NOMO-1 (cell line): Measurements from ENCODE around the gene ANKS3.

Experiments used
- DNase-seq, 2 experiments: peaks; one replicate each; lab custom pipeline; 2025; ENCODE audit not compliant: unreplicated experiment in 2 of 2; lab: John Stamatoyannopoulos, UW

Gene ANKS3

DNA sequence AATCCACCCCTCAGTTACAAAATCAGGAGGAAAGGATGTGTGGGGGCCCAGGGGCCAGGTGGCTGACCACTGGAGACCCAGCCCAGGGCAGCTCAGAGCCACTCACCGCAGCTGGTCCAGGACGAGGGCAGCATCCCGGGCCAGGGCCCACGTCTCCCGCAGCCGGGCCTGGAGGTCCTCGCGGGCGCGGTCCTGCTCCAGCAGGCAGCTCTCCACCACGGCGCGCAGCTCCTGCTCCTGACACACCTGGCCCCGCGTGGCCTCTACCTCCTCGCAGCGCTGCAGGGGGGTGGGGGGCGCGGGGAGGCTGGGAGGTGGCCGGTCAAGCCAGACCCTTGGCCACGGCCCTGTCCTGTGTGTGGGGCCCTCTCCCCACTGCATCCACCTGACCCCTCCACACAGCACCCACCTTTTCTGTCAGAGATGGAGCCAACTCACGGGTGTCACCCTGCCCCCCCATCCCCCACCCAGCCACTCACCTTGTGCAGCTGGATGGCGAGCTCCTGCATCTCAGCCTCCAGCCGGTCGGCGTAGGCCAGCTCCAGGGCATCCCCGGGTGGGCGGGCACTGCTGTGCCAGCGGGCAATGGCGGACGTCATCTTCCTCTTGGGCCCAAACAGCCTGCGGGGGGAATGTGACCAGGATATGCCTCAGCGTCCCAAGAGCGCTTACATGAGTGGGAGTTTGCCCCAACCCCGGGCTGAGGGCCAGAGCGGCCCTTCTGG lies 35.6 kb downstream of the ANKS3 start:
- no peak for DNase-seq

DNA sequence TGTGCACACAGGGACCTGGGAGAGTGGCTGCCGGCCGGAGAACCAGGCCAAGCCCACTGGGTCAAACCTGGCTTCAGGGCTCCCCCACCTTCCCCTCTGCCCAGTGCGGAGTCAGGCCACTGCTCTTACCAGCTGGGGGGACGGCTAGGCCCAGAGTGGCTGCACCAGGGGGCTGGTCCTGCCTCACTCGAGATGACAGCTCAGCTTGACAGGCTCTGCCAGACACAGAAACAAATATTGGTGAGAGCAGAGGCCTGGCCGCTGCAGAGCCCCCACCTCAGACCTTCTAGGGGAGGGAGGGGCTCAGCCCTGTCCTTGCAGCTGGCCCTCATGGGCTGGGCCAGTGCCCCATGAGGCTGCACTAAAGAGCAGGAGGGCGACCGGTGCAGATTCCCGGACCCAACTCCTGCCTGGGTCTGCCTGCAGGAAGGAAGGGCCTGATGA lies 36.2 kb downstream of the ANKS3 start:
- no peak for DNase-seq

DNA sequence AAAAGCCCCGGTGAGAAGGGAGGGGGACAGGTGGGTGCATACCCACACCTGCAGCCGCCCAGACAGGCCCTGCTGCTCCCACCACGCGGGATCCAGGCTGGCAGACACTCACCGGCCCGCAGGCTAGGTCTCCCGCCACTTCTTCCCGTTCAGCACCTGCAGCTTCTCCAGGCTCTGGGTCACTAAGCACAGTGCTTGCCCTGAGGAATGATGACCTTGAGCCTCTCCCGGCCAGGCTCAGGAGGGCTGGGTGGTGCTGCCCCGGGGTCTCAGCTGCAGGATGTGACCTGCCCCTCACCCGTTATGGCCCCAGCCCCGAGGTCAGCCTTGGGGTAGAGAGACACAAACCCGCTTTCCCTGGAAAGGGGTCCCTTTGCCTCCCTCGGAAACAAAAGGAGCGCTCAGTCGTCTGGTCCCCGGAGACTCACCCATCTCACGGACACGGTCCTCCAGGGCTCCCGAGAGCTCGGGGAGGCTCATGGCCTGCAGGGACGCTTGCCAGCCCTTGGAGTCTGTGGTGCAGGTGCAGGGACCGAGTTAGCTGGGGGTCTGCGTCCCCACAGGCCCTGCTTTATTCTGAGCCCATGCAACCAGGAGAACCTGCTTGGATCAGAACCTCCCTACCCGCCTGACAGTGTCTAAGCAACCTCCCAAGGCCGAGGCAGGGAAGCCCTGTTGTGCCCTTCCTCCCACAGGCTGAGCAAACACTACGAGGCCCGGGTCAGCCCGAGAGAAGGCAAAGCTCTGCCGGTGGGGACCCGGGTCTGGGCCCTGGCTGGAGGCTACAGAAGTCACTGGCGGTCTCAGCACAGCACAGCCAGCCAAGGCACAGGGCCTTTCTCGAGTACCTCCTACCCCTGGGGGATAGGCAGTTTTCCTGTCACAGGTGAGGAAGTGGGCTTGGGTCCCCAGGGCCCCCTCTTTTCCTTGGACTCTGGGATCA lies 36.9 kb downstream of the ANKS3 start:
- DNase-seq = no peak

DNA sequence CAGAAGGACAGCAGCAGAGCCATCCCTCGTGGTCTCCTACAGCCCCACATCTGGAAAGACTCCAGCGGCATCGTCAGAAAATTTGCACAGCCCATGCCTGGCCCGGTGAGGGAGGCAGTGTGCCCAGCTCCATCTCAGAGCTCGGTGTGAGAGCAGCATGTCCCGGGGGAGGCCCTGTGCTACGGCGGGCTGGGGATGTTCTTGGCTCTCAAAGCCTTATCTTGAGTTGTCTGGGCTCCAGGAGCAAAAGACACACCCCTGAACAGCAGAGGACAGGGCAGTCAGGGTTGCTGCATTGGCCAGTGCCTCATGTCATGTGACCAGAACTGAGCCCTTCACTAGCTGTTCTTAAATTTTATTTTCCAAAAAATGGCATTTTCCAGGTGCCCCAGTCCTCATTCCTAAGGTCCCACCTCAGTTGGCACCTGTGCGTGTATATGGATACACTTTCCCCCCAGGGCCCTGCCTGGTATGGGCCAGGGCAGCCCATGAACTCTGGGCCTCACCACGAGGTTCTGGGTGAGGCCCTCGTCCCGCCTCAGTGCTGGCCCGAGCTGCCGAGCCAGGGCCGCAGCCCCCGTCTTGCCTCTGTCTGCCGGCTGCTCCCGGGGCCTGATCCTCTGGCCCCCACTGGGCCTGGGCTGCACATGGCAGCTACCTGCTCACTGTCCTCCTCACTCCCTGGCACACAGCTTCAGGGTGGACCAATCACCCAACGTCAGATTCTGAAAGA lies 37.7 kb downstream of the ANKS3 start:
- DNase-seq = no peak

DNA sequence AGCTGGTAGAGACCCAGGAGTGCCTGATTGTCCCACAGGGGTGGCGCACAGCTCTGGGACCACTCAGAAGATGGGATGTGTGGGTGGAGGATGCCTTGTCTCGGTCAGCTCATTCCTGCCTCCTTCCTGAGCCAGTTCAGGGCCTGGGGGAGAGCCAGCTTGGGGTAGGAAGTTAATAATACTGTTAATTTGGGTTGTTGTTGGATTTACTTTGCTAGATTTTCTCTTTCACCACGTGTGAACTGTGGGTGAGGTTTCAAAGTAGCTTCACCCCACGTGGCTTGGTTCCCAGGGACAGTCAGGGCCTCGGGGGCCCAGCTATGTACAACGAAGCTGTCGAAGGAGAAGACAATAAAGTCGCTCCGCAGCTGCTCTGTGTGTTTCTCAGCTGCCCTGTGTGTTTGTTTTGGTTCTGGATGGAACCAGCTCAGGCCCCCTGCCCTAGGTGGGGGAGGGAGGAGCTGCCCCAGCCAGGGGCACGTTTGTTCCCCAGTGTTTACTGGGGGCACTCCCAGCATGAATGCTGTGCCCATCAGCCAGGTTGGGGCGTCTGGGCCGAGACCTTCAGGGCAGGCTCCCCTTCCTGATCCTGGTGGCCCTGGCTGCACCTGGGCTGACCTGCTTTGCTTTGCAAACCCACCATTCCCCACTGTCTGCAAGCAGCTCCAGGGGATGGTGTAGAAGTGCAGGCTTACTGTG lies 38.4 kb downstream of the ANKS3 start:
- DNase-seq = no peak

DNA sequence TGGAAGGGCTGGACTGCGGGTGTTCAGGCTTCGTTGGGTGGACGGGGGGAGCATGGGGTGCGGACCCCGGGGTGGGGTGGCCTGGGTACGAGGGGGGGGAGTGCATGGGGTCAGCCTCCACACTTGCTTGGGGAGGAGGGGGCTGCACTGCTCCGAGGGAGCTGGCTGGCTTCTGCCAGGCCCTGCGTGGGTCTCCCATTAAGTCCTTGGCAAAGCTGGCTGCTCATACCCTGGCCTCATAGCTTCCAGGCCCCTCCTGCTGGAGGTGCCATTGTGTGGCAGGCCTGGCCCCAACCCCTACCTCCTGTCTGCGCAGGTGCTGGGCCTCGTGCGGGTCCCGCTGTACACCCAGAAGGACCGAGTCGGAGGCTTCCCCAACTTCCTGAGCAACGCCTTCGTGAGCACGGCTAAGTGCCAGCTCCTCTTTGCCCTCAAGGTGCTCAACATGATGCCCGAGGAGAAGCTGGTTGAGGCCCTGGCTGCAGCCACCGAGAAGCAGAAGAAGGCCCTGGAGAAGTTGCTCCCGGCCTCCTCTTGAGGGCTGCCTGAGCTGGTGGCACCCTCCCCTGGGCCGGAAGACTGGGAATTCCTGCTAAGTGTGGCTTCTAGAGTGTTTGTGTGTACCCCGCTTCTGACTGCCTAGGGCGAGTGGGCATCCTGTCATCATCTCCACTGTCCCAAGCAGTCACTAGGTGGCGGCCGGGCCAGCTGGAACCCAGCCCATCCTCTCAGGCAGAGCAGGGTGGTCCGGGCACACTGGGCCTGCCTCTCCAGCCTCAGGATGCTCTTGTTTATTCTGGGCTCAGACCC lies 39.2 kb downstream of the ANKS3 start:
- no peak for DNase-seq

DNA sequence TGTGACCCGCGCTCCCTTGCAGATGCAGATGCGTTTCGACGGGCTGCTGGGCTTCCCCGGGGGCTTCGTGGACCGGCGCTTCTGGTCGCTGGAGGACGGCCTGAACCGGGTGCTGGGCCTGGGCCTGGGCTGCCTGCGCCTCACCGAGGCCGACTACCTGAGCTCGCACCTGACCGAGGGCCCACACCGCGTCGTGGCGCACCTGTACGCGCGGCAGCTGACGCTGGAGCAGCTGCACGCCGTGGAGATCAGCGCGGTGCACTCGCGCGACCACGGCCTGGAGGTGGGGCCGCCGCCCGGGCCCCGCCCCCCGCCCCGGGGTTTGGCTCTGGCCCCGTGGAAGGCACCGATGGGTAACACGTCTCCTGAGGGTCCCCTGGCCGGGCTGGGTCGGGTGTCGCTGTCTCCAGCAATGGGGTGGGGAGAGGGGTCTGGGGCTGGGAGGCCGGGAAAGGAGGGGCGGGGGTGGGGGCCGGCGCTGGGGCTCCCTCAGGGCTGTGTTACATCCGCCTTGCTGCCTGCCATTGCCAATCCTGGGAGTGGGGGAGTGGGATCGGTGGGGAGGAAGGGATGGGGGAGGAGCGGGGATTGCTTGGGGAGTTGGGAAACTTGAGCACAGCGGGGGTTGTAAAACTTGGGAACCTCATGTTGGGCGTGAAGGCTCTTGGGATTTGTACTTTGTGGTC lies 40.0 kb downstream of the ANKS3 start:
- peak in 1 of 2 experiments; percentile 3 for DNase-seq

DNA sequence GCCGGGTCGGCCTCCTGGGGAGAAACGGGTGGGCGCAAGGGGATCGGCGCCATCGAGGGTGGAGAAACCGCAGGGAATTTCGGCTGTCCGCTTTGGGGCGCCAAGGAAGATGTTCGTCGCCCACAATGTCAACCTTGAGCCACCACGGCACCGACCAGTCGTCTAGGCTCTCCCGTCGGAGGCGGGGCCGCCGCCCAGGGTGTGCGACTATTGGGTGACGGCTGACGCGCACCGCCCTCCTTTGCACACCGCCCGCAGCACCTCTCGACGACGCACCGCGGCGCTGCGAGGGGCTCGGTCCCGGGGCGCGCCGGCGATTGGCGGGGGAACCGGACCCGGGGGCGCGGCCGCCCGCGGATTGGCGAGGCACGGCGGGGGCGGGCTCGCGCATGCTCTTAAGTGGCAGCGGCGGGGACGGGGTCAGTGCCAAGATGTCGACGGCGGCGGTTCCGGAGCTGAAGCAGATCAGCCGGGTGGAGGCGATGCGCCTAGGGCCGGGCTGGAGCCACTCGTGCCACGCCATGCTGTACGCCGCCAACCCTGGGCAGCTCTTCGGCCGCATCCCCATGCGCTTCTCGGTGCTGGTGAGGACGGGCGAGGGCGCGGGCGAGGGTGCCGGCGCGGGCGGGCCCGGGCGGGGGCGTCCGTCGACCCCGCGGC lies 40.6 kb downstream of the ANKS3 start, which contains the start of gene NUDT16L1:
TSS of gene NUDT16L1 (plus strand) at position 267 of the 660 bp plus-strand sequence. CDS start at position 432, 165 bp downstream.
- DNase-seq = peak; percentile 95 to 97

DNA sequence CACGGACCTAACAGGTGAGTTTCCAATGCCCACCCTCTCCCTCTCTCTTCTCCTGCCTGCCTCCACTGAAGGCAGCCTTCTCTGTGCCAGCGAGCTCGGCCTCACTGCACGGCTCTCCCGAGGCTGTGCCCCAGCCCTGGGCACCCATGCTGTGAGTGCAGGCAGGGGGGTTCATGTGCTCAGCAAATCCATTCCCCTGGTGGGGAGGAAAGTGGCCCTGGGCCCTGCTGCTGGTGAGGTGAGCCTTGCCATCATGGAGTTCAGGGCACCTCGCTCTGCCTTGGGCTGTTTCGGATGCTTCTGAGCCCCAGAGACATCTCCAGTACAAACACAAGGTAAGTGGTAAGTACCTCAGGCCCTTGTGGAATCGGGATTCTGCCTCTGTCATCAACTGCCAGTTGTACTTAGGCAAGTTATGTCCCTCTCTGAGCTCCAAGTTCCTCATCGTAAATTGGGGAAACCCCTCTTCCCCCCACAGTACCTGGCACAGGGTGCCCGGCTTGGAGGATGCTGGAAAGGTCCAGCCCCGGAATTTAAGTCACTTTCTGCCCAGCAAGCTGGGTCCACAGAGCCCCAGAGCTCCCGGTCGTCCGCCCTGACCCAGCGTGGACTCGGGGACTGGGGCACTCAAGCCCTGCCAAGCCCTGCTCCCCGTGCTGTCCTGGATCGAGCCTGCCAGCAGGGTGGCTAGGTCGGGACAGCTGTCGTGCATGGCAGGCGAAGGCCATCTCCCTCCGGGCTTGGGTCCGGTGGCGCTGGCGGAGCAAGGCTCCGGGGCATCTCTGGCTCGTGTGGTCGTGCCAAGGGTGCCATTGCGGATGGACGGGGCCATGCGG lies 41.4 kb downstream of the ANKS3 start:
- DNase-seq = peak; percentile 44 to 49

DNA sequence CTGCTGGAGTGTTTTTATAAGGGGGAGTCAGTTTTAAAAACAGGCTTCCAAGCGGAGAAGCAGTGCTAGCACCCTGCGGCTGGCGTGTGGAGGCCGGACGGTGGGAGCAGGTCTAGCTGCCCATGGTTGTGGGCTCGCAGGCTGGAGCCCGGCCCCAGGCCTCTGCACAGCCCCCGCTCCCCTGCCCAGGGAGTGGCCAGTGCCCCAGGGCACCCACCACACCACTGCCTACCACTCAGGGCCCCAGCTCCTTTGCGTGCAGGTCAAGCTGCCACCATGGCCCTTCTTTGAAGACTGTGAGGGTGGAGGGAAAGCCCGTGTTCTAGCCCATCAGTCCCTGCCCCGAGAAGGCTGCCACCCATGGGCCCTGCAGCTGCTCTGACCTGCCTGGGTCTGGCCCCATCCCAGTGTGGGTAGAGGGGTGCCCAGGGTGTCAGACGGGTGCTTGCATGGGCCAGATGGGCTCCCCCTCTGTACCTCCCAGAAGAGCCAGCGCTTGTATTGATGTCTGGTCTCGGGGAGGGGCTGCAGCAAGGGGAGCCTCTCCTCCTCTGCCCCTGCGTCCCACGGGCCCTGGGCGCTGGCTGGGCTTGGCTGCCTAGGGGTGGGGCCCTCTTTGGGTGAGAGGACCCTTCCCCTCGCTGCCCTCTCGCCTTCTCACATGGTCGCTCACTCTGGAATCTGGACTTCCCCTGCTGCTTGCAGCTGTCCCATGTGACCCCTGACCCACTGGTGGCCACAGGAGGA lies 42.2 kb downstream of the ANKS3 start:
- DNase-seq = no peak

DNA sequence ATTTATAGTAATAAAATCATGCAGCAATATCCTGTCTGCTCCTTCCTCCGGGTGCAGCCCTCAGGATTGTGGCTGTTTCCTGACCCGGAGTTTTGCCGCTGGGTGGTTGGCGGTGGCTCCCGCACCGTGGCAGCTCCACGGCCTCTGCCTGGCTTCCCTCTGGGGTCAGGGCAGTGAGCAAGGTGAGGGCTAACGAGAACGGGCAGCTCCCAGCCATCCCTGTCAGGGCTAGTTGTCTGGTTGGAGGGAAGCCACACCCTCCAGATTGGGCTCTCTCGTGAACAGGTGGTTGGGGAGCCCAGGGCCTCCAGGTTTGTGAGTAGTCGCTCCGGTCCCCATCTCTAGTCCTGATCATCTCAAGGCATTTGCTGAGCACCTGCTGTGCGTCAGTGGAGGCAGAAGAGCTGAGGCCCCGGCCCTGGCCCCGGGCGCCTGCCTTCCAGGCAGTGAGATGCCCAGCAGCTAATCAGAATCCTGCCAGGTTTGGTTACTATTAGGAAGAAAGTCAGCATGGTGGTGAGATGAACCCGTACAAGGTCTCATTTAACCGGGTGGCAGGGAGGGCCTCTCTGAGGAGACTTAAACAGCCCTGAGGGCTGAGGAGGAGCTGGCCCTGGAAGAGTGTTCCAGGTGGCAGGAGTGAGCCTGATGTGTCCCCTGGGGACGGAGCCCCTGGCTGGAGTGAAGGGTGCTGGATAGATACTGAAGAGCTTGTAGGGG lies 43.0 kb downstream of the ANKS3 start:
- DNase-seq = peak; percentile 53 to 67

DNA sequence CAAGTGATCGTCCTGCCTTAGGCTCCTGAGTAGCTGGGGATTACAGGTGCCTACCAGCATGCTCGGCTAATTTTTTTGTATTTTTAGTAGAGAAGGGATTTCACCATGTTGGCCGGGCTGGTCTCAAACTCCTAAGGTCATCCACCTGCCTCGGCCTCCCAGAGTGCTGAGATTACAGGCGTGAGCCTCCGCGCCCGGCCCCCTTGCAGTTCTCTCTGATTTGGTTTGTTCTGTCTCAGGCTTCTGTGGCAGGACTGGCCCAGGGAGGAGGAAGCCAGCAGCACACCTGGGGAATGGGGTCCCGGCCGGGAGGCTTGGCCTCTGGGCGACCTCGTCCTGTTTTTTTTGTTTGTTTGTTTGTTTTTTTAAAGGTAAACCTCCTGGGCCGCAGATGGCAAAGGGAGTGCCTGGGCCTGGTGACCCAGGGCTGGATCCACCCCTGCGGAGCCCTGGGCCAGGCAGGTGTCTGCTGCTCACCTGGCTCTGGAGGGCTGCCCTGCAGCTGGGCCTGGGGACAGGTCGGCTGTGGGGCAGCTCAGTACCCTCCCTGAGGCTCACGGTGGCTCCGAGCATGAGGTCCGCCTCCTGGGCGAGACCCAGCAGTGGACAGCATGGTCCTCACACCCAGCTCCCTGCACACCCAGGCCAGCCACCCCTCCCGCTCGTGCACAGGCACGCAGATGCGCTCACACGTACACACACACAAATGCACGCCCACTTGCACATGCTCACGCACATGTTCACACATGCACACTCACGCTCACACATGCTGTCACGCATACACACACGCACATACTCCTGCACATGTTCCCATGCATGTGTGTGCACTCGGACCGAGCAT lies 44.0 kb downstream of the ANKS3 start:
- no peak for DNase-seq

DNA sequence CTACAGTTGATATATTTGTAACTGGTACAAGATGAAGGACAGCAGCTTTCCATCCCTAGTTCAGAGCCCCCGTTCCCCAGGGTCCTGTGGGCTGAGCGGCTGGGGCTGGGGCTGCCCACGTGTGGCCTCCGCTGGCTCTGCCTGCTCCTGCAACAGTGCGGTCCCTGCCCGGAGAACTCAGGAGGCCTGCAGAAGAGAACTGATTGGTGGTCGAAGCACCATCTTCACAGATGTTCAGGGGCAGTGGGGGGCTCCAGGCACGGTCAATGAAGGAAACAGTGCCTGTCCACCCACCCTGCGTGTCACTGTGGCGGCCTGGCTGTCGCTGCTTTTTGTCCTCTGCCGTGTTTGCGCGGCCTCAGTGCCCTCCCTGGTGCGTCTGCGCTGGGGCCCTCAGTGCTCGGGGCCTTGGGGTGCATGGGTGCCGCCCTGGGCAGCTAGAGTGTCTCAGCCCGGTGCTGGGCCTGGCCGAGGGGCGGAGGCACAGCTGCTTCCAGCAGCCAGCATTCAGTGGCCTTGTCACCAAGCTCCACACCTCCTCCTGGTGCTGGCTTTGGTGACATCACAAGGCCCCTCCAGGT lies 44.9 kb downstream of the ANKS3 start:
- DNase-seq = no peak

DNA sequence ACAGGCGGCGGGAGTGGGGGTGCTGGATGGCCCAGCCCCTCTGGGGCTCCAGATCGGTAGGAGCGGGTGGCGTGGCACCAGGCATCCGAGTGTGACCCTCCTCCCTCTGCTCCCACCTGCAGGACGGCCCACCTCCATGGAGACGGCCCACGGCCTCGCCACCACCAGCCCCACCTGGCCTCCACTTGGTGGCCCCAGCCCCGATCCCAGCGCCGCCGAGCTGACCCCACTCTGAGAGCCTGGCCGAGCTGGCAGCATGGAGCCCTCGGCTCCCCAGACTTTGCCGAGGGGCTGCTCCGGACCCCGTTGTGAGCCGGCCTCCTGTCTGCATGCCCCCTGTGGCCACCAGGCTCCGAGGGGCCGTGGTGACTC lies 45.4 kb downstream of the ANKS3 start:
- no peak for DNase-seq
